Uterus (tissue), 4 donors: ENCODE results near the gene ADAM10. TPM values are rescaled to one million over a fixed set of nuclear protein-coding genes. Genes with fewer than 3 reads are reported as not detected.
A peak's percentile ranks its signal among the peaks of the same experiment; 100 is the strongest.
"Not testable (repeated sequence)": the region's sequence is repeated elsewhere in the genome, so short reads cannot be mapped to it uniquely, and the experiment has no call there.

Source experiments
- DNase-seq, 2 donors: peaks; one replicate each; pipeline ENCODE4 v3.0.0-alpha.2; 2019 to 2020
- H3K27ac ChIP-seq, 2 donors: fragments of 200-600 bp; sonication (generic); 1 replicate in 1 of 2; 2 replicates in 1 of 2; pipeline ENCODE4 v1.5.1; 2016 to 2018
- H3K27me3 ChIP-seq, 2 donors: fragments of 200-600 bp; sonication (generic); one replicate each; pipeline ENCODE4 v1.5.1; 2018 to 2019; ENCODE audit warnings: control low read depth in 1 of 2
- H3K36me3 ChIP-seq, 2 donors: fragments of 200-600 bp; sonication (generic); one replicate each; pipeline ENCODE4 v1.5.1; 2019; ENCODE audit warnings: control low read depth in 1 of 2
- H3K4me1 ChIP-seq, 2 donors: fragments of 200-600 bp; sonication (generic); one replicate each; pipeline ENCODE4 v1.5.1; 2018 to 2019; ENCODE audit warnings: control low read depth in 1 of 2
- H3K4me3 ChIP-seq, 2 donors: fragments of 200-600 bp; sonication (generic); 1 replicate in 1 of 2; 2 replicates in 1 of 2; pipeline ENCODE4 v1.5.1; 2018 to 2019; ENCODE audit warnings: mild to moderate bottlenecking in 1 of 2
- H3K9me3 ChIP-seq, 2 donors: fragments of 200-600 bp; sonication (generic); one replicate each; pipeline ENCODE4 v1.5.1; 2019; ENCODE audit warnings: control low read depth in 1 of 2
- CTCF ChIP-seq, 4 experiments: fragments of 200-600 bp in 2 of 4; fragments of 450-650 bp in 2 of 4; sonication (generic) in 2 of 4; IDR thresholded peaks; one replicate each; pipeline ENCODE4 v1.5.1; 2016 to 2019; ENCODE audit warnings: antibody characterized with exemption in 4 of 4, mild to moderate bottlenecking in 2 of 4, moderate library complexity in 1 of 4
- POLR2A ChIP-seq, 2 donors: fragments of 450-650 bp; IDR thresholded peaks; one replicate each; pipeline ENCODE4 v1.6.1; 2016; ENCODE audit warnings: antibody characterized with exemption in 2 of 2, mild to moderate bottlenecking in 1 of 2, moderate library complexity in 1 of 2
- intact Hi-C: fragments of 100-400 bp; cut with DNase I; formaldehyde crosslinking; loops from one replicate; pipeline ENCODE4 v1.15.1; 2023; ENCODE audit warnings: low total_unique reads
- total RNA-seq, 4 donors: library from RNA; depleted of rRNA in 3 of 4; stranded (reverse); fragments of >200 nt in 3 of 4; gene quantifications; one replicate each; pipeline versions ENCODE4 v1.1.0 to v1.2.4, GENCODE V29; 2014 to 2023
- donor health status: DM: yes; HTN: yes; CAD: no.

Gene ADAM10
- total RNA-seq, 4 donors from 2014 or later = 41.8 to 208 (median 110) TPM

DNA sequence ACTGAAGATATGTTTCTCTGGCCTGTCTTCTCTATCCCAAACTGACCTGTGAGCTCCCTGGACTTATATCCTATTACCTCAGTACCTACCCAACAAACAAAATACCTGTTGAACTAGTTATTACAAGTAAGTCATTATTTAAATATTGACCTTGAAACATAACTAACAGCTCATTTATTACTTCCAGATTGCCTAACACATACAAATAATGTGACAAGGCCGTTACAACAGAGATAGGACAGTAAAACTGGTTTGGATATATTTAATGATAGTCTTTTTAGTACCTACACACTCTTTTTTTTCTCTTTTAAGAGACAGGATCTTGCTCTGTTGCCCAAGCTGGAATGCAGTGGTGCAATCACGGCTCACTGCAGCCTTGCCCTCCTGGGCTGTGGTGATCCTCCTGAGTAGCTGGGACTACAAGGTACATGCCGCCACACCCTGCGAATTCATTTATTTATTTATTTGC is 145.0 kb downstream of the ADAM10 start:
- no peak for DNase-seq
- H3K36me3 ChIP-seq = no peaks in the 10 kb centered on the region
- H3K4me1 ChIP-seq = no peaks in the 10 kb centered on the region
- TF ChIP-seq POLR2A (IDR thresholded peaks at IDR 0.05) (no peak), CTCF (IDR thresholded peaks at IDR 0.05) (no peak)
- intact Hi-C loops = no loop called here
- no peak overlapping the region for H3K4me3 ChIP-seq
- H3K27me3 ChIP-seq = no peaks in the 10 kb centered on the region
- no peak overlapping the region for H3K27ac ChIP-seq
- no peaks in the 10 kb centered on the region for H3K9me3 ChIP-seq

DNA sequence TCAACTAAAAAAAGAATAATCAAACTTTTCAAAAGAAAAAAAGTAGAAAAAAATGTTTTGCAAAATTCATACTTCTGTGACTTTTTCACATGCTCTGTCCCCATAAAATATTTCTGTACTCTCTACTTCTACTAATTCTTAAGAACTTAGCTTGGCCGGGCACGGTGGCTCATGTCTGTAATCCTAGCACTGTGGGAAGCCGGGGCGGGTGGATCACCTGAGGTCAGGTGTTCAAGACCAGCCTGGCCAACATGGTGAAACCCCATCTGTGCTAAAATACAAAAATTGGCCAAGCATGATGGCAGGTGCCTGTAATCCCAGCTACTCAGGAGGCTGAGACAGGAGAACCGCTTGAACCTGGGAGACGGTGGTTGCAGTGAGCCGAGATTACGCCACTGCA is 145.6 kb downstream of the ADAM10 start:
- H3K27ac ChIP-seq, H3K4me3 ChIP-seq, H3K36me3 ChIP-seq, H3K4me1 ChIP-seq, H3K9me3 ChIP-seq, intact Hi-C loops, H3K27me3 ChIP-seq, DNase-seq: not testable (repeated sequence)
- TF ChIP-seq POLR2A (IDR thresholded peaks at IDR 0.05) = peak in 1 of 2 donors; percentile 15

- H3K4me3 ChIP-seq = no peak overlapping the region
- intact Hi-C loops = no loop called here
- H3K9me3 ChIP-seq = no peaks in the 10 kb centered on the region
- no peaks in the 10 kb centered on the region for H3K27me3 ChIP-seq
- no peaks in the 10 kb centered on the region for H3K36me3 ChIP-seq
- no peak for TF ChIP-seq CTCF (IDR thresholded peaks at IDR 0.05)
- TF ChIP-seq POLR2A (IDR thresholded peaks at IDR 0.05) = no peak
- no peak for DNase-seq
- no peaks in the 10 kb centered on the region for H3K4me1 ChIP-seq
- no peak overlapping the region for H3K27ac ChIP-seq
These were observed 146.7 kb downstream of the ADAM10 start for GRCh38 chr15:58602823-58603222.

DNA sequence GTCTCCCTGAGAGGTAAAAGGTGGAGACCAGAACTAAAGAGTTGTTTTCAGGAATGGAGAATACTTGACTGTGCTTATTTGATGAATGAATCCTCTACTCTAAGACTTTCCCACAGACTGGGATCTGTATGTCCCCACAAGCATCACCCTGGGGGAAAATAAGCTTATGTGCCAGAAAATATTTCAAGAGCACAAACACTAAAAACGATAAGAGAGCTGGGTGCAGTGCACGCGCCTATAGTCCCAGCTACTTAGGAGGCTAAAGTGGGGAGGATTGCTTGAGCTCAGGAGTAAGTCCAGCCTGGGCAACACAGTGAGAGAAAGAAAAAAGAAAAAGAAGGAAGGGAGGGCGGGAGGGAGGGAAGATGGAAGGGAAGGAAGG is 150.7 kb downstream of the ADAM10 start:
- intact Hi-C loops = no loop called here
- no peak for DNase-seq
- no peak overlapping the region for H3K27ac ChIP-seq
- no peak overlapping the region for H3K4me3 ChIP-seq
- TF ChIP-seq CTCF (IDR thresholded peaks at IDR 0.05) = no peak
- no peak for TF ChIP-seq POLR2A (IDR thresholded peaks at IDR 0.05)
- H3K4me1 ChIP-seq = no peaks in the 10 kb centered on the region
- H3K9me3 ChIP-seq = no peaks in the 10 kb centered on the region
- no peaks in the 10 kb centered on the region for H3K36me3 ChIP-seq
- H3K27me3 ChIP-seq = no peaks in the 10 kb centered on the region

- Histone ChIP-seq H3K4me3 (no peak overlapping the region), H3K4me1 (no peaks in the 10 kb centered on the region), H3K9me3 (no peaks in the 10 kb centered on the region), H3K36me3 (no peaks in the 10 kb centered on the region), H3K27ac (no peak overlapping the region), H3K27me3 (no peaks in the 10 kb centered on the region)
- DNase-seq = no peak
- TF ChIP-seq CTCF (IDR thresholded peaks at IDR 0.05) = no peak
- no peak for TF ChIP-seq POLR2A (IDR thresholded peaks at IDR 0.05)
- intact Hi-C loops = no loop called here
These were observed 151.3 kb downstream of the ADAM10 start for GRCh38 chr15:58597943-58598828.
